ENCODE data around the gene PLBD2.

Gene PLBD2

DNA sequence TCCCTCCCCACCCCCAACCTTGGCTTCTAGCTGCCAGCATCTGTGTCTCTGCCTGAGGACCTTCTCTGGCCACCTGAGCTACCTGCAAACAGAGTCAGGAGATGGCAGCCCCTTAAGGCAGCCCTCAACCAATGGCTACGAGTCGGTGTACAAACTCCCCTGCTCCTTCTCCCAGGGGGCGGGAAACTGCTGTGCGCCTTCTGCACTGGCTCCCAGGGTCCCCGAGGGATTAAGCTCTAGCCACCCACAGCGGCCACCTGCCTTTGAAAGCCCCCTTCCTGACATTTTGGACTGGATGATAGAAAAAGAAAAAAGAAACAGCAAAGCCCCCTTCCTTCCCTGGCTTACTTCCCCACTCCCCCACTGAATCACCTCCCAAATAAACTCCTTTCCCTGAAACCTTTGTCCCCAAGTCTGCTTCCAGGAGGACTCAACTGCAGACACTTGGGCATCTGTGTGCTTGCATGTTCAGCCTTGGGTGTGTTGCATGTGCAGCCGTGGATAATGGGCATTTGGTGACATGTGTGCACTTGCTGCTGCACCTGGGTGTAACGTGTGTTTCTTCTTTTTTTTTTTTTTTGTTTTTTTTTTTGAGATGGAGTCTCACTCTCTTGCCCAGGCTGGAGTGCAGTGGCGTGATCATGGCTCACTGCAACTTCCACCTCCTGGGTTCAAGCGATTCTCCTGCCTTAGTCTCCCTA, 39.3 kb downstream of the PLBD2 start:
- TF ChIP-seq, protein P1, sequence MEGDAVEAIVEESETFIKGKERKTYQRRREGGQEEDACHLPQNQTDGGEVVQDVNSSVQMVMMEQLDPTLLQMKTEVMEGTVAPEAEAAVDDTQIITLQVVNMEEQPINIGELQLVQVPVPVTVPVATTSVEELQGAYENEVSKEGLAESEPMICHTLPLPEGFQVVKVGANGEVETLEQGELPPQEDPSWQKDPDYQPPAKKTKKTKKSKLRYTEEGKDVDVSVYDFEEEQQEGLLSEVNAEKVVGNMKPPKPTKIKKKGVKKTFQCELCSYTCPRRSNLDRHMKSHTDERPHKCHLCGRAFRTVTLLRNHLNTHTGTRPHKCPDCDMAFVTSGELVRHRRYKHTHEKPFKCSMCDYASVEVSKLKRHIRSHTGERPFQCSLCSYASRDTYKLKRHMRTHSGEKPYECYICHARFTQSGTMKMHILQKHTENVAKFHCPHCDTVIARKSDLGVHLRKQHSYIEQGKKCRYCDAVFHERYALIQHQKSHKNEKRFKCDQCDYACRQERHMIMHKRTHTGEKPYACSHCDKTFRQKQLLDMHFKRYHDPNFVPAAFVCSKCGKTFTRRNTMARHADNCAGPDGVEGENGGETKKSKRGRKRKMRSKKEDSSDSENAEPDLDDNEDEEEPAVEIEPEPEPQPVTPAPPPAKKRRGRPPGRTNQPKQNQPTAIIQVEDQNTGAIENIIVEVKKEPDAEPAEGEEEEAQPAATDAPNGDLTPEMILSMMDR (conservative IDR thresholded peaks at IDR 0.05; ENCODE audit: low read length): no peak
- TF ChIP-seq EZH2phosphoT487 (IDR thresholded peaks at IDR 0.05; ENCODE audit: borderline replicate concordance): no peak

DNA sequence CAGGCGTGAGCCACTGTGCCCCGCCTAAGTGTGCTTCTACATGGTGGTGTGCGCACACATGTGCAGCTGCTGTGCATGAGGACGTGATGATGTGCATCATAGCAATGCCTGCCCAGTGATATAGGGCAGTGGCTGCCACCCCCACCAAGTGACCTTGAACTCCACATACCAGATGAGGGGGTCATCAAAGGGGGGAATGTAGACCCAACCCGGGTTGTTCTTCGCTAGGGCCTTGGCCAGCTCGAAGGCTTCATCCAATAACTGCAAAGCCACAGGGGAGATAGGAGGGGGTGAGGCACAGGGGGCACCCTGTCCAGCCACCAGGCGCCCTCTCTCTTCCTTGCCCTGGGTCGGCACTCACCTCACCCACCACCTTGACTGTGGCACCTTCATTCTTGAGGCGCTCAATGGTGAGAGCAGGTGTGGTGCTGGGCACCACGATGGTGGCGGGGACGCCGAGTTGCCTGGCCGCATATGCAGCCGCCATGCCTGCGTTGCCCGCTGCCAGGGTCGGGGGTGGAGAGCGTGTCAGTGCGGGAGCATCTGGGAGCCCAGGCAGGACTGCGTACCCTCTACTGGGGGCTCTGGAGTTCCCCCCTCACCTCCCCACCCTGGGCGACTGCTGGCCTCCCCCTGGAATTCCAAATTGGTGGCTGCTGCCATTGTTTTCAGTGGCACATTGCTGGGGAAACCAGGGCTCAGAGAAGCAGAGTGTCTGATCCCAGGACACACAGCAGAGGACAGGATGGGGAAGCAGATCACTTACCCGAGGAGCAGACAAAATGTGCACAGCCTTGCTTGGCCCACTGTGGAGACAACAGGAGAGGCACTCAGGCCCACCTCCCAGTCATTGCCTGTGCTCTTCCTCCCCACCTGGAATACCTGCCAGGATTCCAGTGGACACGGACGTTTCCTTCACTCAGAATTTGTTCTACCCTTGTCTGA, 40.2 kb downstream of the PLBD2 start:
- TF ChIP-seq, protein P1 (conservative IDR thresholded peaks at IDR 0.05; ENCODE audit: low read length): no peak
- no peak for TF ChIP-seq EZH2phosphoT487 (IDR thresholded peaks at IDR 0.05; ENCODE audit: borderline replicate concordance)
- Histone ChIP-seq H3K9me2 (replicated peaks; ENCODE audit: low read depth, low read length) (no peaks in the 10 kb centered on the region), H2AFZ (ENCODE audit: low read length) (no peak overlapping the region), H3K9me3 (ENCODE audit: insufficient read depth, low read depth, low read length) (no peaks in the 10 kb centered on the region), H3K4me2 (ENCODE audit: low read depth, low read length, poor library complexity, severe bottlenecking) (no peak overlapping the region), H3K4me1 (ENCODE audit: insufficient read depth, low read length, poor library complexity, severe bottlenecking) (no peaks in the 10 kb centered on the region), H3K9ac (ENCODE audit: low read depth, low read length, poor library complexity, severe bottlenecking) (no peak overlapping the region), H4K20me1 (ENCODE audit: insufficient read depth, low read length, poor library complexity, severe bottlenecking) (no peaks in the 10 kb centered on the region), H3K27me3 (ENCODE audit: insufficient read depth, low read length, poor library complexity, severe bottlenecking) (no peaks in the 10 kb centered on the region), H3F3A (ENCODE audit: low read depth) (no peaks in the 10 kb centered on the region), H3K36me3 (ENCODE audit: insufficient read depth, low read length) (no peaks in the 10 kb centered on the region), H3K4me3 (ENCODE audit: low read length, poor library complexity, severe bottlenecking) (no peak overlapping the region), H3K79me2 (ENCODE audit: insufficient read depth, low read length) (no peaks in the 10 kb centered on the region)

More for the DNA sequence above, 39.3 kb downstream of the PLBD2 start:
- no peak overlapping the region for H3K4me2 ChIP-seq (ENCODE audit: low read depth, low read length, poor library complexity, severe bottlenecking)
- H4K20me1 ChIP-seq (ENCODE audit: insufficient read depth, low read length, poor library complexity, severe bottlenecking): no peaks in the 10 kb centered on the region
- H3K36me3 ChIP-seq (ENCODE audit: insufficient read depth, low read length): no peaks in the 10 kb centered on the region
- H3K27me3 ChIP-seq (ENCODE audit: insufficient read depth, low read length, poor library complexity, severe bottlenecking): no peaks in the 10 kb centered on the region
- H3K9me2 ChIP-seq (replicated peaks; ENCODE audit: low read depth, low read length): no peaks in the 10 kb centered on the region
- H3K79me2 ChIP-seq (ENCODE audit: insufficient read depth, low read length): no peaks in the 10 kb centered on the region
- H3K9ac ChIP-seq (ENCODE audit: low read depth, low read length, poor library complexity, severe bottlenecking): no peak overlapping the region
- no peaks in the 10 kb centered on the region for H3K4me1 ChIP-seq (ENCODE audit: insufficient read depth, low read length, poor library complexity, severe bottlenecking)
- no peaks in the 10 kb centered on the region for H3F3A ChIP-seq (ENCODE audit: low read depth)
- no peak overlapping the region for H2AFZ ChIP-seq (ENCODE audit: low read length)
- H3K4me3 ChIP-seq (ENCODE audit: low read length, poor library complexity, severe bottlenecking): no peak overlapping the region
- H3K9me3 ChIP-seq (ENCODE audit: insufficient read depth, low read depth, low read length): no peaks in the 10 kb centered on the region

DNA sequence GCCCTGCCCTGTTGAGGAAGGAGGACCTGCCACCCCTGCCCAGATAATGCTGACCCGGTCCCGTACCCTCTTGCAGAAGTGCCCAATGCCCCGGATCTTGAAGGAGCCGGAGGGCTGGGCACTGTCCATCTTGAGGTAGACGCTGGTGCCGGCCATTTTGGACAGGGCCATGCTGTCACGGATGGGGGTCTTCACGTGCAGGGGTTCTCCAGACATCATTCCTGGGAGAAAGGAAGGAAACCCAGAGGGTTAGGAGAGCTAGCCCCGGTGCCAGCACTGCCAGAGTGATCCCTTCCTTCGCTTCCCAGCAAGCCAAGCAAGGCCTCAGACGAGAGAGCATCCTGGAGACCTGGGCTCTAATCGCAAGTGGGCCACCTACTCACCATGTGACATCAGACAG, 41.1 kb downstream of the PLBD2 start:
- no peaks in the 10 kb centered on the region for H3K36me3 ChIP-seq (ENCODE audit: insufficient read depth, low read length)
- TF ChIP-seq, protein P1 (conservative IDR thresholded peaks at IDR 0.05; ENCODE audit: low read length): no peak
- no peak for TF ChIP-seq EZH2phosphoT487 (IDR thresholded peaks at IDR 0.05; ENCODE audit: borderline replicate concordance)

More for the DNA sequence above, 41.1 kb downstream of the PLBD2 start:
- no peak overlapping the region for H3K4me3 ChIP-seq (ENCODE audit: low read length, poor library complexity, severe bottlenecking)
- H3F3A ChIP-seq (ENCODE audit: low read depth): no peaks in the 10 kb centered on the region
- no peak overlapping the region for H3K9ac ChIP-seq (ENCODE audit: low read depth, low read length, poor library complexity, severe bottlenecking)
- no peak overlapping the region for H2AFZ ChIP-seq (ENCODE audit: low read length)
- H4K20me1 ChIP-seq (ENCODE audit: insufficient read depth, low read length, poor library complexity, severe bottlenecking): no peaks in the 10 kb centered on the region
- no peaks in the 10 kb centered on the region for H3K79me2 ChIP-seq (ENCODE audit: insufficient read depth, low read length)
- H3K9me2 ChIP-seq (replicated peaks; ENCODE audit: low read depth, low read length): no peaks in the 10 kb centered on the region
- no peaks in the 10 kb centered on the region for H3K9me3 ChIP-seq (ENCODE audit: insufficient read depth, low read depth, low read length)
- no peak overlapping the region for H3K4me2 ChIP-seq (ENCODE audit: low read depth, low read length, poor library complexity, severe bottlenecking)
- no peaks in the 10 kb centered on the region for H3K4me1 ChIP-seq (ENCODE audit: insufficient read depth, low read length, poor library complexity, severe bottlenecking)
- no peaks in the 10 kb centered on the region for H3K27me3 ChIP-seq (ENCODE audit: insufficient read depth, low read length, poor library complexity, severe bottlenecking)

All from Loucy (cell line).